Astrocyte (in vitro differentiated cells and primary cell): ENCODE data around the gene PACRG. TPM values are rescaled to one million over a fixed set of nuclear protein-coding genes. Genes with fewer than 3 reads are reported as not detected.
A peak's percentile ranks its signal among the peaks of the same experiment; 100 is the strongest.

Experiments
- DNase-seq: peaks from one replicate; pipeline ENCODE4 v3.0.0-alpha.2; 2010; ENCODE audit warnings: low read depth
- FAIRE-seq: peaks from 2 replicates; lab custom pipeline; 2011; peaks lifted over from hg19 to GRCh38; lab: Jason Lieb, UNC
- H2AFZ ChIP-seq: 2 replicates; pipeline ENCODE4 v1.6.0; 2012; ENCODE audit warnings: low read depth, low read length, inconsistent platforms
- H3K27ac ChIP-seq: 2 replicates; pipeline ENCODE4 v1.5.1; 2011; ENCODE audit warnings: low read depth, low read length, inconsistent platforms
- H3K27me3 ChIP-seq: 2 replicates; pipeline ENCODE4 v1.6.0; 2011; ENCODE audit warnings: low read length, inconsistent platforms; ENCODE audit not compliant: insufficient read depth
- H3K36me3 ChIP-seq: 2 replicates; pipeline ENCODE4 v1.5.1; 2011; ENCODE audit warnings: low read length, inconsistent platforms; ENCODE audit not compliant: insufficient read depth
- H3K4me1 ChIP-seq: 2 replicates; pipeline ENCODE4 v1.5.1; 2011; ENCODE audit warnings: low read length, inconsistent platforms; ENCODE audit not compliant: insufficient read depth
- H3K4me2 ChIP-seq: 2 replicates; pipeline ENCODE4 v1.6.0; 2012; ENCODE audit warnings: low read length, inconsistent platforms
- H3K4me3 ChIP-seq: 2 replicates; pipeline ENCODE4 v1.5.1; 2011; ENCODE audit warnings: low read depth, mild to moderate bottlenecking, low read length, inconsistent platforms; ENCODE audit not compliant: insufficient read depth
- H3K79me2 ChIP-seq: 2 replicates; pipeline ENCODE4 v1.6.0; 2012; ENCODE audit warnings: mild to moderate bottlenecking, low read length, inconsistent platforms; ENCODE audit not compliant: insufficient read depth
- H3K9ac ChIP-seq: 2 replicates; pipeline ENCODE4 v1.6.0; 2012; ENCODE audit warnings: mild to moderate bottlenecking, low read length, inconsistent platforms
- H3K9me3 ChIP-seq: 2 replicates; pipeline ENCODE4 v1.5.1; 2012; ENCODE audit warnings: low read depth, mild to moderate bottlenecking, low read length, inconsistent platforms; ENCODE audit not compliant: insufficient read depth
- H4K20me1 ChIP-seq: 2 replicates; pipeline ENCODE4 v1.6.0; 2012; ENCODE audit warnings: low read length, inconsistent platforms; ENCODE audit not compliant: insufficient read depth
- H3K27ac Mint-ChIP-seq: one replicate; pipeline ENCODE4 v1.8.0; 2021; ENCODE audit warnings: mild to moderate bottlenecking, mixed read lengths; ENCODE audit not compliant: unreplicated experiment
- H3K27me3 Mint-ChIP-seq: one replicate; pipeline ENCODE4 v1.8.0; 2021; ENCODE audit warnings: low read depth, mixed read lengths; ENCODE audit not compliant: unreplicated experiment
- H3K36me3 Mint-ChIP-seq: one replicate; pipeline ENCODE4 v1.8.0; 2021; ENCODE audit warnings: low read depth, mixed read lengths; ENCODE audit not compliant: unreplicated experiment
- H3K4me1 Mint-ChIP-seq: one replicate; pipeline ENCODE4 v1.8.0; 2021; ENCODE audit warnings: low read depth, mixed read lengths; ENCODE audit not compliant: unreplicated experiment
- H3K4me3 Mint-ChIP-seq: one replicate; pipeline ENCODE4 v1.8.0; 2021; ENCODE audit warnings: mild to moderate bottlenecking, moderate library complexity, mixed read lengths; ENCODE audit not compliant: unreplicated experiment
- H3K9me3 Mint-ChIP-seq: one replicate; pipeline ENCODE4 v1.8.0; 2021; ENCODE audit warnings: mild to moderate bottlenecking, mixed read lengths; ENCODE audit not compliant: unreplicated experiment
- CTCF ChIP-seq: IDR thresholded peaks from 2 replicates; pipeline ENCODE4 v1.5.1; 2011; ENCODE audit warnings: low read depth, mild to moderate bottlenecking, inconsistent platforms, low read length, moderate library complexity; ENCODE audit not compliant: insufficient read depth
- EZH2 ChIP-seq: IDR thresholded peaks from 2 replicates; pipeline ENCODE4 v1.6.1; 2012; ENCODE audit warnings: mild to moderate bottlenecking, low read length, inconsistent platforms; ENCODE audit not compliant: insufficient read depth
- total RNA-seq: library from RNA; stranded (reverse); gene quantifications from 2 replicates; pipeline ENCODE4 v1.2.1, GENCODE V29; 2021

The PACRG gene
- total RNA-seq, 1 donor from 2014 or later = not detected

DNA sequence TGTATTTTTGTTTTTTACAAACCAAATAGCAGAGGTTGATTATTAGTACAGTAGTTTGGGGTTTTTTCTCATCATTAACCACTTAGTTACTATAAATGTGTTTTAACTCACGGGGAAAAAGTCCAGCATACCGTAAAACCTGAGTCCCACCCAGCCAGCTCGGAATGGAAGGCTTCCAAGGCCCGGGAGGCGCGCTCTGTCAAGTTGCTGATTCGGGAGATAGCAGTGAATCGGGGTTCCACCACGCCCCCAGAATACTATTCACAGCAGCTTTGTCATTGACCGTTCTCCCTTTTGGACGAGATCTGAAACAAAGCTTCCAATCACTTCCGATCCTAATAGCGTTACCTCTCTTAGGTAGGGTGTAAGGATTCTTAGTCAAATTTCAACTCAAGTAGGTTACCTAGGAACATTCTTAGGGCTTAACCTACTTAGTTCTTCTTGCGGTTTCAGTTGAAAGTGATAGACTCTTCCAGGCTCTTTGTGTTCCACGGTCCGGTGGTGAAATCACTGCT, 453.9 kb downstream of the PACRG start:
- Mint-ChIP-seq H3K36me3 (no peaks in the 10 kb centered on the region), H3K27ac (peak overlapping the region; percentile 92), H3K4me1 (peaks cover 7% of the 10 kb centered on the region), H3K9me3 (no peaks in the 10 kb centered on the region), H3K4me3 (no peak overlapping the region), H3K27me3 (peaks cover 5% of the 10 kb centered on the region)
- no peak overlapping the region for H3K4me3 ChIP-seq
- peak overlapping the region; percentile 55 for H3K4me2 ChIP-seq
- no peaks in the 10 kb centered on the region for H4K20me1 ChIP-seq
- H3K36me3 ChIP-seq = no peaks in the 10 kb centered on the region
- DNase-seq (no peak), FAIRE-seq (no peak)
- no peaks in the 10 kb centered on the region for H3K27me3 ChIP-seq
- H2AFZ ChIP-seq = peak overlapping the region; percentile 30
- no peak overlapping the region for H3K9ac ChIP-seq
- TF ChIP-seq EZH2 (no peak), CTCF (no peak)
- no peak overlapping the region for H3K27ac ChIP-seq
- no peaks in the 10 kb centered on the region for H3K9me3 ChIP-seq
- no peaks in the 10 kb centered on the region for H3K79me2 ChIP-seq
- no peaks in the 10 kb centered on the region for H3K4me1 ChIP-seq

DNA sequence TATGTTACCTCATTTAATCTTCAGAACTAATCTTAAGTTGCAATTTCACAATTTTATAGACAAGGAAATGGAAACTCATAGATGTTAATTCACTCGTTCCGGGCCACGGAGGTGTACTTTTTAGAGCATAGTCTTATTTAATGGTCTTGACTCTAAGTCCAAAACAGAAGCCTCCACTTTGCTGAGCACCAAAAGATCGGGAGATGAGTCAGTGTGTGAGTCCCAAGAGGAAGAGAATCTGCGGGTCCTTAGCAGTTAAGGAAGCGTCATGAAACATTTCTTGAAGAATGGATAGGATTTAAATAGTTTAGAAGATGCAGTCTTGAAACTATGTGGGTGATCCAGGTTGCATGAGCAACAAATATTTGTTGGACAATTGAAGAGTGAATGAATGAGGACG, 454.9 kb downstream of the PACRG start:
- no peak for TF ChIP-seq CTCF
- TF ChIP-seq EZH2 = no peak
- Histone ChIP-seq H4K20me1 (no peaks in the 10 kb centered on the region), H3K27ac (no peak overlapping the region), H3K4me2 (no peak overlapping the region), H3K36me3 (no peaks in the 10 kb centered on the region), H3K4me3 (no peak overlapping the region), H3K9me3 (no peaks in the 10 kb centered on the region), H3K4me1 (no peaks in the 10 kb centered on the region), H2AFZ (no peak overlapping the region), H3K9ac (no peak overlapping the region), H3K27me3 (no peaks in the 10 kb centered on the region), H3K79me2 (no peaks in the 10 kb centered on the region)
- FAIRE-seq (no peak), DNase-seq (no peak)
- H3K4me1 Mint-ChIP-seq = peaks cover 7% of the 10 kb centered on the region
- H3K9me3 Mint-ChIP-seq = peaks cover 7% of the 10 kb centered on the region
- H3K4me3 Mint-ChIP-seq = no peak overlapping the region
- H3K27me3 Mint-ChIP-seq = peaks cover 9% of the 10 kb centered on the region
- H3K27ac Mint-ChIP-seq = no peak overlapping the region
- H3K36me3 Mint-ChIP-seq = no peaks in the 10 kb centered on the region

GRCh38 chr6:163183806-163184205, 456.0 kb downstream of the PACRG start:
- Mint-ChIP-seq H3K36me3 (no peaks in the 10 kb centered on the region), H3K27me3 (peaks cover 5% of the 10 kb centered on the region), H3K4me1 (peaks cover 10% of the 10 kb centered on the region), H3K27ac (no peak overlapping the region), H3K9me3 (peaks cover 8% of the 10 kb centered on the region), H3K4me3 (no peak overlapping the region)
- no peaks in the 10 kb centered on the region for H3K79me2 ChIP-seq
- H3K4me1 ChIP-seq = no peaks in the 10 kb centered on the region
- FAIRE-seq = no peak
- H3K4me3 ChIP-seq = no peak overlapping the region
- H3K9me3 ChIP-seq = no peaks in the 10 kb centered on the region
- H3K27me3 ChIP-seq = no peaks in the 10 kb centered on the region
- no peaks in the 10 kb centered on the region for H3K36me3 ChIP-seq
- no peaks in the 10 kb centered on the region for H4K20me1 ChIP-seq
- H3K9ac ChIP-seq = no peak overlapping the region
- H2AFZ ChIP-seq = no peak overlapping the region
- TF ChIP-seq EZH2 = no peak
- TF ChIP-seq CTCF = no peak
- no peak overlapping the region for H3K4me2 ChIP-seq
- peak; percentile 60 for DNase-seq
- no peak overlapping the region for H3K27ac ChIP-seq
